Panc1 (cell line): ENCODE data around the gene GID4.

Source experiments
- CTCF ChIP-seq: fragments of 450-650 bp; IDR thresholded peaks from 2 replicates; pipeline ENCODE4 v1.5.1; 2017; ENCODE audit warnings: mild to moderate bottlenecking
- POLR2AphosphoS5 ChIP-seq: IDR thresholded peaks from 2 replicates; pipeline ENCODE4 v1.6.1; 2012; ENCODE audit warnings: mild to moderate bottlenecking, low read depth, low read length, moderate library complexity

GRCh38 chr17:18038149-18038850 is 908 bp upstream of the GID4 start:
- TF ChIP-seq CTCF = no peak
- TF ChIP-seq POLR2AphosphoS5 = no peak
